GM11168 (cell line): ENCODE measurements around the gene TUBA3D.
"Not testable (repeated sequence)": the region's sequence is repeated elsewhere in the genome, so short reads cannot be mapped to it uniquely, and the experiment has no call there.

Experiments
- in situ Hi-C: fragments of 300-500 bp; cut with MboI; formaldehyde crosslinking; loops from one replicate; pipeline ENCODE4 v1.12.0; 2022; ENCODE audit warnings: low sequenced_read_pairs; ENCODE audit not compliant: unreplicated experiment

The TUBA3D gene

GRCh38 chr2:131475831-131476230 is at the start of gene TUBA3D:
TSS of gene TUBA3D (plus strand) at chr2:131476119. CDS start at chr2:131476200, 81 bp downstream.
- in situ Hi-C loops: loop anchor here (10.0 kb wide), 1 partner anchor 51 kb away; no protein-coding TSS in a partner anchor

GRCh38 chr2:131426727-131427126 is 49.2 kb upstream of the TUBA3D start:
- in situ Hi-C loops: loop anchor here (10.0 kb wide), 1 partner anchor 48 kb away; the partner anchor contains the start of gene TUBA3D

GRCh38 chr2:131431336-131431735 is 44.6 kb upstream of the TUBA3D start:
- in situ Hi-C loops: no loop called here

- in situ Hi-C loops: loop anchor here (5.0 kb wide), 1 partner anchor 1209 kb away; no protein-coding TSS in a partner anchor
These were observed 35.0 kb upstream of the TUBA3D start for GRCh38 chr2:131440742-131441468.

- in situ Hi-C loops: loop anchor here (5.0 kb wide), 1 partner anchor 1213 kb away; no protein-coding TSS in a partner anchor
These were observed 31.0 kb upstream of the TUBA3D start for GRCh38 chr2:131444736-131445514.

GRCh38 chr2:131445515-131445797 is 30.5 kb upstream of the TUBA3D start:
- in situ Hi-C loops: not testable (repeated sequence)

- in situ Hi-C loops: no loop called here
These were observed 30.0 kb upstream of the TUBA3D start for GRCh38 chr2:131445896-131446295.

GRCh38 chr2:131447981-131448380 is 27.9 kb upstream of the TUBA3D start:
- in situ Hi-C loops: not testable (repeated sequence)

GRCh38 chr2:131451265-131451949 is 24.5 kb upstream of the TUBA3D start:
- in situ Hi-C loops: not testable (repeated sequence)

GRCh38 chr2:131454914-131455313 is 21.0 kb upstream of the TUBA3D start:
- in situ Hi-C loops: loop anchor here (5.0 kb wide), 1 partner anchor 1238 kb away; no protein-coding TSS in a partner anchor

GRCh38 chr2:131467722-131468121 is 8.2 kb upstream of the TUBA3D start:
- in situ Hi-C loops: not testable (repeated sequence)

GRCh38 chr2:131470944-131471343 is 5.0 kb upstream of the TUBA3D start:
- in situ Hi-C loops: loop anchor here (5.0 to 10.0 kb wide), 2 partner anchors 46 to 1269 kb away; no protein-coding TSS in a partner anchor

- in situ Hi-C loops: loop anchor here (5.0 to 10.0 kb wide), 2 partner anchors 47 to 1269 kb away; no protein-coding TSS in a partner anchor
These were observed 4.3 kb upstream of the TUBA3D start for GRCh38 chr2:131471624-131472023.

- in situ Hi-C loops: loop anchor here (5.0 to 10.0 kb wide), 2 partner anchors 48 to 1271 kb away; no protein-coding TSS in a partner anchor
These were observed 2.7 kb upstream of the TUBA3D start for GRCh38 chr2:131473266-131473665.

- in situ Hi-C loops: loop anchor here (10.0 kb wide), 1 partner anchor 52 kb away; no protein-coding TSS in a partner anchor
These were observed 444 bp downstream of the TUBA3D start for GRCh38 chr2:131476363-131476762.

GRCh38 chr2:131477227-131477626 is 1.3 kb downstream of the TUBA3D start:
- in situ Hi-C loops: loop anchor here (10.0 kb wide), 1 partner anchor 52 kb away; no protein-coding TSS in a partner anchor

GRCh38 chr2:131478074-131478849 is 2.3 kb downstream of the TUBA3D start:
- in situ Hi-C loops: loop anchor here (10.0 kb wide), 1 partner anchor 53 kb away; no protein-coding TSS in a partner anchor

- in situ Hi-C loops: loop anchor here (10.0 kb wide), 1 partner anchor 54 kb away; no protein-coding TSS in a partner anchor
These were observed 3.0 kb downstream of the TUBA3D start for GRCh38 chr2:131478850-131479461.

- in situ Hi-C loops: not testable (repeated sequence)
These were observed 4.4 kb downstream of the TUBA3D start for GRCh38 chr2:131480351-131480750.
